Measurements from ENCODE around the gene XYLT1.

The XYLT1 gene

GRCh38 chr16:17474572-17474971, 3.8 kb upstream of the XYLT1 start:
- H3K4me3 ChIP-seq (ENCODE audit: control insufficient read depth, low read depth, low read length) = no peak overlapping the region
- TF ChIP-seq CTCF (IDR thresholded peaks at IDR 0.05; ENCODE audit: control insufficient read depth, insufficient read depth, low read depth, low read length, missing control alignments) = no peak

DNA sequence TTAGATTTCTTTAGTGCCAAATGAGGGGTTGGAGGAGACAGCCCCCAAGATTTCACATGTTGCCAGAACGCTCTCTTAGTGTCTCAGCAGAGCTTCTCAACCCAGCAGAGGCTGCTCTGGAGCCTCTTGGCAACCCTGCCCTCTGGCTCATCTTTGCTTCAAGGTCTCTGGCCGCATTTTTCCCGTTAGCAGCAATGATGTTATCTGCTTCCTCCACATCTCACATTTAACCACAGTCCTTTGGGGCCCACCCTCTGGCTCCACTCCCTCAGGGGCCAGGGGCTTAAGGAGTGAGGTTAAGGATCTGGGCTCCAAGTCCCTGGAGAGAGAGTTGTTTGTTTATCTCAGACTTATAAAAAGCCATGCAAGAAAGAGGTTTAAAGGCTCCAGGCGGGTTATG, 3.3 kb upstream of the XYLT1 start:
- no peak for TF ChIP-seq CTCF (IDR thresholded peaks at IDR 0.05; ENCODE audit: control insufficient read depth, insufficient read depth, low read depth, low read length, missing control alignments)
- H3K4me3 ChIP-seq (ENCODE audit: control insufficient read depth, low read depth, low read length) = no peak overlapping the region
- DNase-seq (ENCODE audit: low read depth) = no peak

More at GRCh38 chr16:17474572-17474971, 3.8 kb upstream of the XYLT1 start:
- no peak for DNase-seq (ENCODE audit: low read depth)

DNA sequence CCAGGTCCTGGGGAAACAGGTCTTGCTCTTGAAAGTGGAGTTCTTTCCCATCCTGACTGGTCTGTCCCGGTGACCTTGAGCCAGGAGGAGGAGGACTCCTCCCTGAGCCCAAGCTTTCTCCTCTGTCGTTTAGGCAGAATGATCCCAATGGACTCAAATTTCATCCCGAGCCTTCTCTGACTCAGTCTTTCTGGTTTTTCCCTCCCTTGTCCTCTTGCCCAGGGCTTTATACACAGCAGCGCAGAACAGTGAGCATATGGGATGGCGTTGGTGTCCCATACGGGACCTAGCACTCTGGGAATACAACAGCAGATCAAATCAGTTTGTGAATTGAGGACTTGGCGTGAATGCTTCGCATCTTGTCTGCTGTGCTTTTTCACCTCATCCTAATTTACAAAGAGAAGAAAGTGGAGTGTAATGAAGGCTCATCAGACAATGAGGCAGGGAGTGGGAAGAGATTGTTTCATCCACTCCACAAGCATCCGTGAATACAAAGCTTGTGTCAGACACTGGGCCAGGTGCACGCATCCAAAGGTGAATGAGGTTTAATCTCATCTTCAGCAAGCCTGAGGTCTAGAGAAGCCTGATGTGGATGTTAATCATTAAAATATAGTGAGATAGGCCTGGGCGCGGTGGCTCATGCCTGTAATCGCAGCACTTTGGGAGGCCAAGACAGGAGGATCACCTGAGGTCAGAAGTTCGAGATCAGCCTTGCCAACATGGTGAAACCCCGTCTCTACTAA, 1.1 kb upstream of the XYLT1 start:
- no peak for TF ChIP-seq CTCF (IDR thresholded peaks at IDR 0.05; ENCODE audit: control insufficient read depth, insufficient read depth, low read depth, low read length, missing control alignments)
- DNase-seq (ENCODE audit: low read depth) = no peak
- H3K4me3 ChIP-seq (ENCODE audit: control insufficient read depth, low read depth, low read length) = peak overlapping the region; percentile 86

DNA sequence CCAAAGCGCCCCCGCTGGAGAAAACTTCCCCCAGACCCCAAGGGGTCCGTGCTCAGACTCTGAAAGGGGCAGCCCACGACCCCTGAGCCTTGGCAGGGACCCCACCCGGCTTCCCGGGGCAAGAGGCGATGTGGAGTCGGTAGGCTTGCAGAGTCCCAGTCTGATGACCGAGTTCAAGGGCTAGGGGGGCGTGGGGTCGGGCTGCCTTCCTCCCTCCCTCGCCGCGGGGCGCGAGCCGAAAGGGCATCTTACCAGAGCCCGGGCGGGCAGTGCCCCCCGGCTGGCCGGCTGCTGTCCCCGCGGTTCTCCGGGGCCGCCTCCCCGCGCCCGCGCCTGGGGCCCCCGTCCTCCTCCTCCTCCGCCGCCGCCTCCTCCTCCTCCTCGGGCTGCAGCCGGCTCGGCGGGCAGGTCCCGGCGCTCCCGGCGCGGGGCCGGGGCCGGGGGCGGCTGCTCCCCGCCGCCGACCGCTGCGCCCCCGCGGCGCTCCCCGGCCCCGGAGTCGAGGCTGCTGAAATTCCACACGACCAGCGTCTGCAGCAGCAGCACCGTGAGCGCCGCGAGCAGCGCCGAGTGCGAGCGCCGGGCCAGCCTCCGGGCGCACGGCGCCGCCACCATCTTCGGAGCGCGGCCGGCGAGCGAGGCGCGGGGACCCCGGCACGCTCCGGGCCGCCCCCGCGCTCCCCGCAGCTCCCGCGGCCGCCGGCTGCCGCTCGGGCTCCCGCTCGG, 415 bp downstream of the XYLT1 start:
- DNase-seq (ENCODE audit: low read depth) = no peak
- no peak for TF ChIP-seq CTCF (IDR thresholded peaks at IDR 0.05; ENCODE audit: control insufficient read depth, insufficient read depth, low read depth, low read length, missing control alignments)
- H3K4me3 ChIP-seq (ENCODE audit: control insufficient read depth, low read depth, low read length) = peak overlapping the region; percentile 86

- no peak for TF ChIP-seq CTCF (IDR thresholded peaks at IDR 0.05; ENCODE audit: control insufficient read depth, insufficient read depth, low read depth, low read length, missing control alignments)
- H3K4me3 ChIP-seq (ENCODE audit: control insufficient read depth, low read depth, low read length) = peak overlapping the region; percentile 86
- DNase-seq (ENCODE audit: low read depth) = no peak
Observed at GRCh38 chr16:17469741-17470181, 999 bp downstream of the XYLT1 start.

GRCh38 chr16:17469011-17469740, 1.6 kb downstream of the XYLT1 start:
- peak overlapping the region; percentile 86 for H3K4me3 ChIP-seq (ENCODE audit: control insufficient read depth, low read depth, low read length)
- TF ChIP-seq CTCF (IDR thresholded peaks at IDR 0.05; ENCODE audit: control insufficient read depth, insufficient read depth, low read depth, low read length, missing control alignments) = no peak
- peak; percentile 52 for DNase-seq (ENCODE audit: low read depth)
